ENCODE results near the gene ID3.
"Not testable (repeated sequence)": the region's sequence is repeated elsewhere in the genome, so short reads cannot be mapped to it uniquely, and the experiment has no call there.

The ID3 gene

GRCh38 chr1:23545851-23546250 is 13.4 kb downstream of the ID3 start:
- no peak for DNase-seq (ENCODE audit: low read depth)
- no peak overlapping the region for H3K4me3 ChIP-seq (ENCODE audit: low read depth, low read length)
- no peak for TF ChIP-seq CTCF (IDR thresholded peaks at IDR 0.05; ENCODE audit: low read depth, low read length, missing control alignments)

- no peak overlapping the region for H3K4me3 ChIP-seq (ENCODE audit: low read depth, low read length)
- no peak for DNase-seq (ENCODE audit: low read depth)
- peak; percentile 89 for TF ChIP-seq CTCF (IDR thresholded peaks at IDR 0.05; ENCODE audit: low read depth, low read length, missing control alignments)
These were observed 14.6 kb downstream of the ID3 start for GRCh38 chr1:23544444-23545389.

GRCh38 chr1:23543707-23544443 is 15.4 kb downstream of the ID3 start:
- TF ChIP-seq CTCF (IDR thresholded peaks at IDR 0.05; ENCODE audit: low read depth, low read length, missing control alignments): no peak
- no peak overlapping the region for H3K4me3 ChIP-seq (ENCODE audit: low read depth, low read length)
- DNase-seq (ENCODE audit: low read depth): no peak

- not testable (repeated sequence) for H3K4me3 ChIP-seq (ENCODE audit: low read depth, low read length); DNase-seq (ENCODE audit: low read depth)
These were observed 16.4 kb downstream of the ID3 start for GRCh38 chr1:23542940-23543339.

GRCh38 chr1:23539698-23540266 is 19.5 kb downstream of the ID3 start:
- no peak overlapping the region for H3K4me3 ChIP-seq (ENCODE audit: low read depth, low read length)
- peak; percentile 93 for DNase-seq (ENCODE audit: low read depth)
- TF ChIP-seq CTCF (IDR thresholded peaks at IDR 0.05; ENCODE audit: low read depth, low read length, missing control alignments): peak; percentile 94

- H3K4me3 ChIP-seq (ENCODE audit: low read depth, low read length): no peak overlapping the region
- TF ChIP-seq CTCF (IDR thresholded peaks at IDR 0.05; ENCODE audit: low read depth, low read length, missing control alignments): no peak
- no peak for DNase-seq (ENCODE audit: low read depth)
These were observed 21.9 kb downstream of the ID3 start for GRCh38 chr1:23537296-23537973.
